HG03095 (cell line): Measurements from ENCODE around the gene SLC17A1.

ENCODE experiments used
- ATAC-seq: cut with Tn5 transposase; IDR thresholded peaks from one replicate; pipeline ENCODE4 v1.9.1; 2021; ENCODE audit warnings: moderate library complexity; ENCODE audit not compliant: unreplicated experiment

The SLC17A1 gene

DNA sequence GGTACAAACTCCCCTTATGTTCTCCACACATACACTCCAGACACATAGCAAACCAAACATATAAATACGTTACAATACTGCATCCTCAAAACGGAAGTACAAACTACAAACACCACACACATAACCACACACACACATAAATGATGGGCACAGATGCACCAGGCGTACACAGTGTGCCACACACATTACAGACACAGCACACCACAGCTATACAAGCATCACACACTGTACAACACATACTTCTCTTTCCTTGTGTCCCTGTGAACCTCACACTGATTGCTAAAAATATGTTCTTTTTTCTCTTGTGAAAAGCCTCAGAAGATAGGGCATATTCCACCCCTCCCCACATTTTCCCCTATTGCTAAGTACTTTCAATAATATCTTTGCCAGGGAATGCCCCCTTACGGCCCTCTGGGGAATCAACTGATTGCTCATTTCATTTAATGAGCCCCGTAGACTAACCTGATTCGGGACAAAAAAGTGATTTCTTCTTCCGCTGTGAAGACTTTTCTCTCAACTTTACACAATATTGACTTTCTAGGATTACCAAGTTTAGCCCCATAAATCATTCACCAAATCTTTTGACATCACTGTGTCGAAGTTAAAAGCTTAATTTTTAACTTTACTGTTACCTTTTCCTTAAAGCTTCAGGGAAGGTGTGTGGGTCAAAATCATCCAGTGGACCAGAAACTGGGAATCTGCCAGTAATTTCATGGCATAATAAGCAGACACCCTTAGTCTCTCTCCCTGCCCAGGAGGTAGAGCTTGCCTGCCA is at the start of gene SLC17A1:
TSS of gene SLC17A1 (minus strand) at position 521 of the 775 bp plus-strand sequence. CDS start 1,495 bp downstream, outside the sequence.
- no peak for ATAC-seq

GRCh38 chr6:25880601-25881000 is 48.7 kb upstream of the SLC17A1 start:
- no peak for ATAC-seq

- ATAC-seq: no peak
Observed at GRCh38 chr6:25878721-25879322, 47.0 kb upstream of the SLC17A1 start.

GRCh38 chr6:25875926-25876602 is 44.2 kb upstream of the SLC17A1 start:
- no peak for ATAC-seq

DNA sequence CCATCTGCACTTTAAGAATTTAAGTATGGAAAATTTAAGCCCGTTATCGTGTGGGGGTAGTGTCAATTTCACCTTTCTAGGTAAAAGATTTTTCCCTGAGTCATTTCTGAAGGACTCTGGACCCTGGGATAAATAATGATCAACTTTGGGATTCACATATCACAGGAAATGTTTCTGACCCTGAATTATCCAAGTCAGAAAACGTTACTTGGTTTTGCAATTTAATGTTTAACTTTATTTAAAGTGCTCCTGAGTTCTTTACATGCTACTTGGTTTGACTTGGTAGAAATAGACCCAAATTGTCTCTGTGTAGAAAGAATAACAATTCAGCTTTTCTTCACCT is 43.7 kb upstream of the SLC17A1 start:
- ATAC-seq: no peak

GRCh38 chr6:25874822-25875562 is 43.1 kb upstream of the SLC17A1 start:
- no peak for ATAC-seq

DNA sequence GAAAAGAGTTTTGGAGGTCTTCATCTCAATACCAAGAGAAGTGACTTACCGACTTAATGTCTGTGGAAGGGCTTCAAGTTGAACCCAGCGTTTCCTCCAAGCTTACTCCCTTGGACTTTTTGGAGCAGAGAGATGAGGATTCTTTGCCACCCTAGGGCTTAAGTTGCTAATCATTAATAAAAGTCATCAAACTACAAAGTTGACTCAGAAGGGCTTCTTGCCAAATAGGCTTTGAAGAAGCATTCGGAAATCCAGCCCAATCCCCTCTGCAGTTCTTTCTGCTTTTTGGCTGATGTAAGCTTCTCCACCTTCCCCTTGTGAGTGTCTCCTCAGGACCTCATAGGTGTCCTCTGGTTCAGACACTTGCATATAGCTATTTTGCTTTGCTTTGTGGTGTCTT is 42.3 kb upstream of the SLC17A1 start, which contains the start of gene SLC17A3:
TSS of gene SLC17A3 (minus strand) at position 126 of the 400 bp plus-strand sequence. CDS start 5,856 bp downstream, outside the sequence.
- no peak for ATAC-seq

- no peak for ATAC-seq
Observed at GRCh38 chr6:25872814-25873213, 41.0 kb upstream of the SLC17A1 start.

GRCh38 chr6:25869840-25870239 is 38.0 kb upstream of the SLC17A1 start:
- ATAC-seq: no peak

DNA sequence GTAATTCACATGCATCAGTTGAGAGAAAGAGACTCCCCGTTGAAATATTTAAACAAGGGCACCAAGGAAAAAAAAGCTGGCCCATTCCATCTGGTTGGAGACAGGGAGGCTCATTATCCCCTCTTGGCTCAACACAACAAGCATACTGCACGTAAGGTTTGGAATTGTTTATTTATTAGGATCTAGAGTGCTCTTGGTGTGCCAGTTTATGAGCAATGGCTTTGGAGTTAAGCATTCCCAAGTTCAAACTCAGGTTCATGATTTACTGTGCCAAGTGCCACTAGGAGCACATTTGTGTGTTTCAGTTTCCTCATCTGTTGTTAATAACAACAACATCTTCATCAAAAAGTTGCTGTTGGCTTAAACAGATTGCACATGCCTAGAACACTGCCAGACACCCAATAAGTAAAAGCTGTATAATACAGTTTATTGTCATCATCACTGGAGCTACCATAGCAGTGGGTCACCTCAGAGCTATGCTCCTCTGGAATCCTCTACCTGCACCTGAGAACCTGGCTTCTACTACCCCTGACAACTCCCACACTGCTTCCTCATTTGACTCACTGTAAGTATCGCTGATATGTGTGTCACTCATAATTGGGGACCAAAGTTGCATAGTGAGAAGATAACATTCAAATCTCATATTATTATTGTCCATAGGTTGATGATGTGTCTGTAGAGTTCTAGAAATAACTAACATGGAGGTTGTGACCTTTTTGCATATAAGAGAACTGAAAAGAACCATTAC is 36.8 kb upstream of the SLC17A1 start:
- ATAC-seq: no peak

GRCh38 chr6:25866011-25866410 is 34.2 kb upstream of the SLC17A1 start:
- ATAC-seq: no peak

GRCh38 chr6:25863360-25863759 is 31.5 kb upstream of the SLC17A1 start:
- ATAC-seq: no peak

- no peak for ATAC-seq
Observed at GRCh38 chr6:25862199-25862598, 30.3 kb upstream of the SLC17A1 start.

DNA sequence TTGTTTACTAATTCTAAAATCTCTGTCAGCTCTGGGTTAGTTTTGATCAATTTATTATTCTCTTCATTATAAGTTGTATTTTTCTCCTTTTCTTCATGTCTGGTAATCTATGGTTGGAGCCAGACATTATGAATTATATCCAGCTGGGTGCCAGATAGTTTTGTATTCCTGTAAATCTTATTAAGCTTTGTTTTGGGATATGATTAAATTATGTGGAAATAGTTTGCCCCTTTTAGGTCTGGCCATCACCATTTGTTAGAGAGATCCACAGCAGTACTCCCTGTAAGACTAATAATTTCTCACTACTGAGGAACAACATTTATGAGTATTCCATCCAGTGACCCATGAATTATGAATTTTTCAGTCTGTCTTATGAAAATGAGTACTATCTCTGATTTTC is 20.9 kb upstream of the SLC17A1 start:
- ATAC-seq: no peak

GRCh38 chr6:25851961-25852360 is 20.1 kb upstream of the SLC17A1 start:
- ATAC-seq: no peak

DNA sequence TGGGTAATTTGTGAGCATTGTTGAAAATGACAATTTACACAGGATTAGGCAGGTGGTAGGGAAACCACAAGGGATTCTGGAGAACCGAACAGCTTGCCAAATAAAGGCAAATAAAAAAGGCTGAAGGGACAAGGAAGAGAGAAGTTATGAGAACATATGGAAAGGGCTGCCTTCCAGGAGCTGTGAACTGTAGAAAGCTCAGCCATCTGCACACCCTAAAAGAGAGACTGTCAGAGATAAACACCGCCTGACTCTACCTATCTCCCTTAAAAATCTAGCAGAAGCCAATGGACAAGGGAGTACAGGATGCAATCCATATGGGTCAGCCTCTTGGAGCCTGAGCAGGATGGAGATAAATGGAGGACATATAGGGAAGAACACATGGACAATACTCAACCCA is 12.7 kb upstream of the SLC17A1 start:
- ATAC-seq: no peak

GRCh38 chr6:25842526-25842925 is 10.7 kb upstream of the SLC17A1 start:
- ATAC-seq: no peak

DNA sequence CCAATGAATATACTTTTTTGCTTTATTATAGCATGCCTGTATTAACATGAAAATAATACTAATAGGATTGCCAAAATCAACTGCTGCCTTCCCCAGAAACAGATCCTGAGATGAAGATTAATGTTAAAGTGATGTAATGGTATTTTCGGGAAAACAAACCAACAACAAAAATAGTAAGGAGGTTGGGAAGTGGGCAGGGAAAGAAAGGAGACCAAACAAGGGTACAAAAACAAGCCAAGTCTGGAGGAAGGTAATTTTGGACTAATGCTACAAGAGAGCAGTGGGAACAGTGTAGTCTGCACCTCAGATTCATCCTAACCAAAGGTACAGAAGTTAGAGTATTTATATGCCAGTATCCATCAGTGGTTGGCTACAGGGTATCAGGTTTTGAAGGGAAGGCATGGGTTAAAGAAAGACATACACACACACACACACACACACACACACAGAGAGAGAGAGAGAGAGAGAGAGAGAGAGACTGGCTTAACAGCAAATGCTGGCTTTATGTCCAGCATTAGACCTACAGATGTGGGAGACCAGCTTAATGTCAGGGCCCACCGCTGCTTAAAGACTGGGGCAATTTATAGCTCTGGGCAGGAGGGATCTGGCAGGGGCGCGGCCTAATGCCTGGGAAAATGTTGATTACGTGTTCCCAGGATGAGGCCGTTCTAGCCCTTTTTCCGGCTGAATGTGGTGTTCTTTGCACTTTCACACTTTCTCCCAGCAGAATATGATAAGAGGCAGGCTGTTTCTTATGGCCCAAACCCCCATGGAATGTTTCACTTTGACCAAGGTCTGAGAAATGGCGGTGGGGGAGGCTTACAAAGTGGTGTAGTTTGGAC is 3.8 kb upstream of the SLC17A1 start:
- ATAC-seq: no peak

- ATAC-seq: no peak
Observed at GRCh38 chr6:25834950-25835349, 3.1 kb upstream of the SLC17A1 start.

- ATAC-seq: no peak
Observed at GRCh38 chr6:25833136-25833535, 1.3 kb upstream of the SLC17A1 start.
